IPS DF 6.9 (cell line): Measurements from ENCODE around the gene SCYGR1.
"Not testable (repeated sequence)": the region's sequence is repeated elsewhere in the genome, so short reads cannot be mapped to it uniquely, and the experiment has no call there.

Experiments
- DNase-seq: peaks from one replicate; pipeline ENCODE4 v3.0.0-alpha.2; 2013; ENCODE audit warnings: low read depth, low spot score
- H3K27ac ChIP-seq: one replicate; pipeline ENCODE4 v1.5.1; 2013; ENCODE audit warnings: low read length, control low read depth
- H3K27me3 ChIP-seq: 2 replicates; pipeline ENCODE4 v1.6.1; 2013; ENCODE audit warnings: mild to moderate bottlenecking, low read length; ENCODE audit not compliant: control insufficient read depth, insufficient read depth
- H3K36me3 ChIP-seq: 2 replicates; pipeline ENCODE4 v1.6.1; 2013; ENCODE audit warnings: low read length; ENCODE audit not compliant: control insufficient read depth, insufficient read depth
- H3K4me1 ChIP-seq: 2 replicates; pipeline ENCODE4 v1.6.1; 2013; ENCODE audit warnings: low read length; ENCODE audit not compliant: control insufficient read depth, insufficient read depth
- H3K4me3 ChIP-seq: 2 replicates; pipeline ENCODE4 v1.5.1; 2013; ENCODE audit warnings: mild to moderate bottlenecking, low read length
- H3K9me3 ChIP-seq: 2 replicates; pipeline ENCODE4 v1.6.1; 2013; ENCODE audit warnings: low read length, inconsistent platforms; ENCODE audit not compliant: control insufficient read depth, insufficient read depth
- WGBS: extraction: QIAGEN DNeasy Blood & Tissue Kit; methylation state at CpG from one replicate; pipeline ENCODE4 v1.1.7; 2013; ENCODE audit warnings: mixed read lengths, missing lambda C conversion rate; ENCODE audit not compliant: insufficient read length, insufficient coverage; 5-methylcytosine and 5-hydroxymethylcytosine counted together

Gene SCYGR1

GRCh38 chr2:227370092-227370491 is 17.7 kb downstream of the SCYGR1 start:
- Histone ChIP-seq H3K27ac (no peak overlapping the region), H3K4me3 (no peak overlapping the region), H3K27me3 (no peaks in the 10 kb centered on the region), H3K4me1 (no peaks in the 10 kb centered on the region), H3K9me3 (no peaks in the 10 kb centered on the region), H3K36me3 (0 out of 2 replicates have a peak, but pooled peaks cover 2% of the 10 kb centered on the region)
- no peak for DNase-seq
- no CpG with 5 or more reads among the region's 8 CpGs for WGBS

- Histone ChIP-seq H3K4me1 (no peaks in the 10 kb centered on the region), H3K27me3 (no peaks in the 10 kb centered on the region), H3K36me3 (0 out of 2 replicates have a peak, but pooled peaks cover 2% of the 10 kb centered on the region), H3K27ac (no peak overlapping the region), H3K4me3 (no peak overlapping the region), H3K9me3 (no peaks in the 10 kb centered on the region)
- no peak for DNase-seq
- WGBS, result no CpG with 5 or more reads among the region's 5 CpGs
These were observed 19.2 kb downstream of the SCYGR1 start for GRCh38 chr2:227368574-227368973.

- Histone ChIP-seq H3K36me3 (0 out of 2 replicates have a peak, but pooled peaks cover 2% of the 10 kb centered on the region), H3K4me1 (no peaks in the 10 kb centered on the region), H3K27me3 (no peaks in the 10 kb centered on the region), H3K27ac (no peak overlapping the region), H3K9me3 (no peaks in the 10 kb centered on the region), H3K4me3 (no peak overlapping the region)
- WGBS, result no CpG with 5 or more reads among the region's 3 CpGs
- no peak for DNase-seq
These were observed 20.3 kb downstream of the SCYGR1 start for GRCh38 chr2:227367427-227367795.

GRCh38 chr2:227366769-227367426 is 20.9 kb downstream of the SCYGR1 start:
- WGBS, result no CpG with 5 or more reads among the region's 11 CpGs
- Histone ChIP-seq H3K27me3 (no peaks in the 10 kb centered on the region), H3K4me3 (no peak overlapping the region), H3K36me3 (0 out of 2 replicates have a peak, but pooled peaks cover 2% of the 10 kb centered on the region), H3K27ac (no peak overlapping the region), H3K9me3 (no peaks in the 10 kb centered on the region), H3K4me1 (no peaks in the 10 kb centered on the region)
- DNase-seq, result no peak

GRCh38 chr2:227365833-227366232 is 21.9 kb downstream of the SCYGR1 start:
- no peaks in the 10 kb centered on the region for H3K4me1 ChIP-seq
- no CpG with 5 or more reads among the region's 3 CpGs for WGBS

GRCh38 chr2:227364585-227365263 is 23.0 kb downstream of the SCYGR1 start:
- H3K4me1 ChIP-seq, DNase-seq, H3K27ac ChIP-seq, H3K9me3 ChIP-seq, H3K27me3 ChIP-seq, H3K36me3 ChIP-seq, H3K4me3 ChIP-seq: not testable (repeated sequence)
- no CpG with 5 or more reads among the region's 11 CpGs for WGBS

More at GRCh38 chr2:227365833-227366232, 21.9 kb downstream of the SCYGR1 start:
- Histone ChIP-seq H3K36me3 (0 out of 2 replicates have a peak, but pooled peaks cover 2% of the 10 kb centered on the region), H3K4me3 (no peak overlapping the region), H3K27ac (no peak overlapping the region), H3K9me3 (no peaks in the 10 kb centered on the region), H3K27me3 (no peaks in the 10 kb centered on the region)
- DNase-seq, result no peak

GRCh38 chr2:227363756-227364155 is 24.0 kb downstream of the SCYGR1 start:
- no CpG with 5 or more reads among the region's 6 CpGs for WGBS
- no peaks in the 10 kb centered on the region for H3K9me3 ChIP-seq
- H3K4me3 ChIP-seq, result no peak overlapping the region
- 0 out of 2 replicates have a peak, but pooled peaks cover 2% of the 10 kb centered on the region for H3K36me3 ChIP-seq
- H3K27ac ChIP-seq, result no peak overlapping the region
- DNase-seq, result no peak
- no peaks in the 10 kb centered on the region for H3K4me1 ChIP-seq
- no peaks in the 10 kb centered on the region for H3K27me3 ChIP-seq

GRCh38 chr2:227360351-227360750 is 27.4 kb downstream of the SCYGR1 start:
- WGBS, result no CpG with 5 or more reads among the region's 5 CpGs
- peaks cover 5% of the 10 kb centered on the region; the same call in 1 of the 2 replicates for H3K36me3 ChIP-seq
- H3K27me3 ChIP-seq, result no peaks in the 10 kb centered on the region
- no peak overlapping the region for H3K27ac ChIP-seq
- H3K4me1 ChIP-seq, result no peaks in the 10 kb centered on the region
- H3K9me3 ChIP-seq, result no peaks in the 10 kb centered on the region
- DNase-seq, result no peak
- no peak overlapping the region for H3K4me3 ChIP-seq

GRCh38 chr2:227351639-227352038 is 36.1 kb downstream of the SCYGR1 start:
- H3K27ac ChIP-seq, result no peak overlapping the region
- DNase-seq, result no peak
- no peaks in the 10 kb centered on the region for H3K9me3 ChIP-seq
- H3K4me3 ChIP-seq, result no peak overlapping the region
- WGBS, result no CpG with 5 or more reads among the region's 4 CpGs
- H3K36me3 ChIP-seq, result peaks cover 5% of the 10 kb centered on the region; the same call in 1 of the 2 replicates
- H3K4me1 ChIP-seq, result no peaks in the 10 kb centered on the region
- no peaks in the 10 kb centered on the region for H3K27me3 ChIP-seq

- DNase-seq, result no peak
- no peaks in the 10 kb centered on the region for H3K4me1 ChIP-seq
These were observed 37.6 kb downstream of the SCYGR1 start for GRCh38 chr2:227349989-227350612.

More at GRCh38 chr2:227349989-227350612, 37.6 kb downstream of the SCYGR1 start:
- WGBS, result no CpG with 5 or more reads among the region's 7 CpGs
- Histone ChIP-seq H3K27ac (no peak overlapping the region), H3K36me3 (no peaks in the 10 kb centered on the region), H3K4me3 (no peak overlapping the region), H3K27me3 (no peaks in the 10 kb centered on the region), H3K9me3 (no peaks in the 10 kb centered on the region)
